HG03469 (cell line): ENCODE results near the gene RNF215.
"Not testable (repeated sequence)": the region's sequence is repeated elsewhere in the genome, so short reads cannot be mapped to it uniquely, and the experiment has no call there.

Experiments used
- ATAC-seq: cut with Tn5 transposase; IDR thresholded peaks from one replicate; pipeline ENCODE4 v1.9.1; 2021; ENCODE audit warnings: mild to moderate bottlenecking, moderate library complexity, moderate number of reproducible peaks; ENCODE audit not compliant: unreplicated experiment

Gene RNF215

DNA sequence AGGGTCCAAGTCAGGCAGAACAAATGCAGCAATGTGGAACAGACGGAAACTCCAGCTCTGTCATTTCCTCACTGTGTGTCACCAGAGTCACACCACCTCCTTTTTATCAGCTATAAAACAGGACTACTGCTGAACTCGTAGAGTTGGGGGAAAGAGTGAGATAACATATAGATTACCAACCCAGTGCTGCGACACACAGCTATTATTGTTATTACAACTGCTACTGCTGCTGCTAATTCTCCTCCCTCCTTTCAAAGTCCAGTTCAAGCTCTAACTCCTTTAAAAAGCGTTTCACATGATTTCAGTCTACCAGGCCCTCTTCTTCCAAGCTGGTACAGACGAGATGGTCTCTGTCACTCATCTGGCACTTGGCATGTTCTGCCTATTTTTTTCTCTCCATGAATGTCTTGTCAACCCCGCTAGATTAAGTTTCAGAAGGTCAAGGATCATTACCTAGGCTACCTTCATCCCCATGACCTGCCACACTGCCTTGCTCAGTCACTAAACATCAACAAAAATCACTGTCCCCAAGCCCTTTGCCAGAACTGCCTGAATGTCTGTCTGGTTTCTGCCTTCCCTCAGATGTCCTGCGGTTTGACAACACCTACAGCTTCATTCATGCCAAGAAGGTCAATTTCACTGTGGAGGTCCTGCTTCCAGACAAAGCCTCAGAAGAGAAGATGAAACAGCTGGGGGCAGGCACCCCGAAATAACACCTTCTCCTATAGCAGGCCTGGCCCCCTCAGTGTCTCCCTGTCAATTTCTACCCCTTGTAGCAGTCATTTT lies 34.7 kb upstream of the RNF215 start:
- ATAC-seq = no peak

DNA sequence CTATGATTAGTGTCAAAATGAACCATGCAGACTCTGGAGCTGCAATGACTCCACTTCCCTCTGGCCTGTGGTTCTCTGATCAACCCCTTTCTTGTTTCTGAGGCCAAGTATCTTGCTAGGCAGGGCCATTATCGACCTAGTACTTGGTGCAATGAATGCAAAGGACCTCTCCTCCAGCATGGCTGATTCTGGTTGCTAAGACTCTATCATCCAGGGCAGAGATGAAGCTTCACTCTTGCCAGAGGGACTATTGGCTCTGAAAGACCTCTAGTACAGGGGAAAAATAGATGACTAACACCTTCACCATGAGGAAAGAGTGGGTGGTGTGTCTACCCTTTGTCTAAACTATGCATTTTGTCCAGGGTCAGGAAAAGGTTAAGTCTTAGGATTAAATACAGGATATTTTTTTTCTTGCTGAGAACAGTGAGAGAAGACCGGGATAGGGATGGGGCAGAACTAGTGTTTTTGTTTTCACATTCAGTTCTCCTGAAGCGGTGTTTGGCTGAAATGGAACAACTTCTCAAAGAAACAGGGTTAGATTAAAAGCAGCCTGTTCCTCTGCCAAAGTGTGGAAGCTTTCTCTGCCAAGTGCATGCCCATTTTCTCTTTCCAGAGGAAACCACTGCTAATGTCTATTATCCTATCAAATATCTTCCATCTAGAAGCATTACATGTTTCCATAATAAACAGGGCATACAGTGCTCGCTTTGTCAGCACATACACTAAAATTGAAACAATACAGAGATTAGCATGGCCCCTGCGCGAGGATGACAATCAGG lies 33.3 kb upstream of the RNF215 start:
- ATAC-seq = no peak

DNA sequence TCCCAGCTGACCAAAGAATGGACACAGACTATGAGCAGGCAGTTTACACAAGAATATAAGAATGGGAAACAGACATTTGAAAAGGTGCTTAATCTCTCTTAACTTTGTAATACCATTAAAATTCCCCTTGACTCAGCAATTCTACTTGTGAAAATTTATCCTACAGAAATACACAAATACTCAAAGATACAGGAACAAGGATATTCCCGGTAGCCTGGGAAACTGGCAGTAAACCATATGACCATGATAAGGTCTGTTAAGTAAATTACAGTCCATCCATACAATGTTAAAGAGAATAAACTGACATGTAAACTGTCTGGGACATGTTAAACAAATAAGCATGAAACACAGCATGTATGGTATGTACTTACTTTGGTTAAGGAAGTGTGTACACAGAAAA lies 29.6 kb upstream of the RNF215 start:
- ATAC-seq = no peak

DNA sequence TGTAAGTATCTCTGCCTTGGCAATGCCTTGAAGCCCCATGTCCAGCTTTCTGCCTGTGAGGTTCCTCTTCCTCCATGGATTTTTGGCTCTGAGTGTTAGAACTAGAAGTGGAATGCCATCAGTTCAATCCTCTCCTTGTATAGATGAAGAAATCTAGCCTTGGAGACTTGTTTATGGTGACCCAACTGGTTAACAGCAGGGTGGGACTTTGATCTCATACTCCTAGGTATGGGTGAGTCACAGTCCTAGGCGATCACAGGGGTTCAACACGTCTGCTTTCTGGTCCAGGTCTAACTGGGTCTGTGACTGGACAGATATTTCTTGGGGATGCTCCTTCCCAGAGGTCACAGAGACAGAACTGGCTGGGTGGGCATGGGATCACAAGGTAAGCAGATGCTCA lies 29.2 kb upstream of the RNF215 start:
- ATAC-seq = no peak

DNA sequence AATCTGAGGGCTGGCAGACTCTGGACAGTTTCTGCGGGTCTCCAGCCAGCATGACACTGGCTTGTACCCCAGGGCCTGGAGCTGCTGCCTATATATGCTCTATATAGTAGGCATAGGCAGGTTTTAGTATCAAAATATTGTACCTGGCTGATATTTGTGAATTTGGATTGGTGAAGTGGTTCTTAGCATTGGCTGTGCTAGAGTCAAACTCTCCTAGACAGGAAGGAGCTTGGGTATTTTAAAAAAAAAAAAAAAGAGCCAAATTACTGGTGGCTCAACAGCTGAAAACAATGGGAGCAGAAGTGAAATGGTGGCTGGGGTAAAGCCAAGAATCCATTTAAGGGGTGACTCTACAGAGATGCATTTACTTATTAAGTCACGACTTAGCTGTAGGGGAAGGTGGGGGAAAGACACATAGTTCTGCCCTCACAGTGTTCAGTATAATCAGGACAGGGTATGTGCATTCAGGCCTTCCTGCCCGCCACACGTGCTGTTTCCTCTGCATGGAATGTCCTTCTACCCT lies 27.4 kb upstream of the RNF215 start:
- no peak for ATAC-seq

DNA sequence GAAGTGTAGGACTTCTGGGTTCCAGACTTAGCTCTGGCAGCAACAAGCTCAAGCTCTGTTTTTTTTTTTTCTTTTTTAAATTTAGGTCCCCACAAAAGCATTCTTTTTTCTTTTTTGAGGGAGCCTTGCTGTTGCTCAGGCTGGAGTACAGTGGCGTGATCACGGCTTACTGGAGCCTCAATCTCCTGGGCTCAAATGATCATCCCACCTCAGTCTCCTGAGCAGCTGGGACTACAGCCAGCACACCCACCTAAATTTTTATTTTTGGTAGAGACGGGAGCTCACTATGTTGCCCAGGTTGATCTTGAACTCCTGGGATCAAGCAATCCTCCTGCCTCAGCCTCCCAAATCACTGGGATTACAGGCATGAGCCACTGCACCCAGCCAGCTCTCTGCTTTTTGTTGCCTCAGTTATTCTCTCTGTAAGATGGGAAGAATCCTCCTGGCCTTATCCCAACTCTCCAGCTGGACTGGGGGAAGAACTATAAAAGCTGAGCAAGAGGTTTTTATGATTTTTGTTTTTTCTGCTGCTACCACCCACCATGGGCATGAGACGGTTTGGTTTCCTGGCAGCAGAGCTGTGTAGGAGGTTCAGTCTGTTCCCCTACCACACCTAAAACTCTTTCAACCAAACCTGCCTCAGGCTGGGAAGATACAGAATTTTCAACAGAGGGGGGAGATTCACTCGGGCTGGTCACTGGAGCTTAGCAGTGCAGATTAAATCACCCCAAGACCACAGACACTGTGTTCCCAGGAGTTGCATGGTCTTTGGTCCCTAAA lies 26.7 kb upstream of the RNF215 start:
- ATAC-seq = no peak

DNA sequence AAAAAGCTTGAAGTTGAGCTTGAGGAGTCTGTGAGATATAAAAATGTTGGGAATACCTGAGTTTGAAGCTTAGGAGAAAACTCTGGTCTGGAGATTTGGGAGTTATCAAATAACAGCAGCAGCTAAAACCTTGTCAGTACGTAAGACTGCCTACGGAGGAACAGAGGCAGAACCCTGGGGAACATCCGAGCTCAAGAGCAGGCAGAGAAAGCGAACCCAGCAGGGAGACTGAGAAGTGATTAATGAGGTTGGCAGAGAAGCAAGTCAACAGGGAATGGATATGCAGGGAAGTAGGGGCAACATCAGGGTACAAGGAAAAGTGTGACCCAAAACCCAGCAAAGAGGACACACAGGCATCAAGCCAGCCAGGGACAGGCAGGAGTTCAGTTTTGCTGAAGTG lies 25.8 kb upstream of the RNF215 start:
- ATAC-seq = no peak

DNA sequence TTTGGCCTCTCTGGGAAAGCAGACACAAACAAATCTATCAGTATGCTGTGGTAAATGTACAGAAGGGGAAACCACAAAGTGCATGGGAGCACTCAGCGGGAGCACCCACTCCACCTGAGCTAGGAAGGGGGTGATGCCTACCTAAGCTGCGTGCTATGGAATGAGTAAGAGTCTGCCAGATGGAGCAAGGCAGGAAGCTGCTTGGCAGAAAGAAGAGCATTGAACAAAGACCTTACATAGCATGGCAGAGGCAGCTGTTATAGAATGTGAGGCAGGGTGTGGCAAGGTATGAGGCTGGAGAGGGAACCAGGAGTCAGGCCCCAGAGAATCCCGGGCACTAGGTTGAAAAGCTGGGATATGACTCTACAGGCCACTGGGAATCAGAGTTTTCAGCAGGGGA lies 24.6 kb upstream of the RNF215 start:
- no peak for ATAC-seq

DNA sequence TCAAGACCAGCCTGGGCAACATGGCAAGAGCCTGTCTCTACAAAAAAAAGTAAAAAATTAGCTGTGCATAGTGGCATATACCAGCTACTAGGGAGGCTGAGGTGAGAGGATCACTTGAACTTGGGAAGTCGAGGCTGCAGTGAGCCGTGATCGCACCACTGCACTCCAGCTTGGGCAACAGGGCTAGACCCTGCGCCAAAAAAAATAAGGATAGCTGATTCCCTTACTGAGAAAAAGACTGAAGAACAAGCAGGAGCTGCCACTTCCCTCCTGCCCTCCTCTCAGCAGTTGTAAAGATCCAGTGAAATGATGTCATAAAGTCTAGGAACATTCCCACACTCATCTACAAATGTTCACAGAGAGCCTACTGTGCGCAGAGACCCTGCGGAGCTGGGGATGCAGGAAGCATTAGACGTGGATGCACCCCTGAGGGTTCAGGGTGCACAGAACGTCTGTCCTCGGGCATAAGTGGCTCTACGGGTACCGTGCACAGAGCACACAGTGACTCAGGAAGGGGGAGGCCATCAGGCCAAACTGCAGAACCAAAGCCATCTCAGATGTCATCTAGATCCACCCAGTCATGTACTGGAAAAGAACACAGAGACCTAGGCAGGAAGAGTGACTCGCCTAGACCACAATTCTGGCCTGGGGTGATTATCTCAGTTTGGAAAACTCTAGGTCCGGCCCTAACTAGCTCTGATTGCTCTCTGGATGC lies 21.3 kb upstream of the RNF215 start:
- ATAC-seq = no peak

DNA sequence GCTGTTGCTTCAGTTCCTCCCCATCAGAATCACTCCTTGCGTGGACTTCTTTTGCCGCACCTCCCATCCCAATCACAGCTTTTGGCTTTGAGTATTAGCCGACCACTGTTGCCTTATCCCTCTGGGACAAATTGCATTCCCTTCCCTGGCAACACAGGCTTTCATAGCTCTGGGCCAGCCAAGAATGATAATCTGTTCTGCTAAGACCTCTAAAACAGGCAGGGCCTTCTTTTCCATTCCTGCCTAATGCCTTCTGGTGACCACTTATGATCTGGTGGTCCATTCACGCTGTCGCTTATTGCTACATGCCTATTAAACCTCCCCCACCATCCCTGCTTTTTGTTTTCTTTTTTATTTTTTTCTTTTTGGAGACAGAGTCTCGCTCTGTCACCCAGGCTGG lies 19.2 kb upstream of the RNF215 start:
- ATAC-seq = no peak

DNA sequence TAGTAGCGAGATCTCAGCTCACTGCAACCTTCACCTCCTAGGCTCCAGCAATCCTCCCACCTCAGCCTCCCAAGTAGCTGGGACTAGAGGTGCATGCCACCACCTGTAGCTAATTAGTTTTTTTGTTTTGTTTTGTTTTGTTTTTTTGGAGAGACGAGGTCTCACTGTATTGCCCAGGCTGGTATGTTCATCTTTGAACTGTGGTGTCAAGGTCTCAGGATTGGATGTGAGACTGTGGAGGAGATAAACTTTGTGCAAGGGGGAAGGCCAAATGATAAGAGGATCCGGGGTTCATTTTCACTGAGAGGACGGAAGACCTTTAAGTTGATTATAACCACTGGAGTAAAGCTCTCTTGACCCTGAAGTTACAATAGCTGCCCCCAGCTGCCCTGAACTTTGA lies 18.5 kb upstream of the RNF215 start:
- ATAC-seq = no peak

DNA sequence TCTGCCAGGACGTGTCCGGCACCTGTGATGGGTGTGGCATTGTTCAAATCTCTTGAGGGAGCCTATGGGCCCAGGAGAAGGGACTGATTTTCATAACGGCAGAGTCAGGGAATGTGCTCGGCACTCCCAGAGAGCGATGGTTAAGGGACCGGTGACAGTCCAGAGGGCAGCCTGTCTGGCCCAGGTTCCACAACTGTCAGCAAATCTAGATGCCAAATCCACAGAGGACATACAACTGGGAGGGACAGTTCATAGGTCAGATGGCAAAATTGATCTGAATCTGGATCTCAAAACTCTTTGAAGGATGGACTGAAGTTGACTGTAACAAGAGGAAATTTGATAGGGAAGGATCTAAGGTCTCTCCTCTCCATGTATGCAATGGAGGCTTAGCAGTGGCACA lies 17.1 kb upstream of the RNF215 start:
- no peak for ATAC-seq

DNA sequence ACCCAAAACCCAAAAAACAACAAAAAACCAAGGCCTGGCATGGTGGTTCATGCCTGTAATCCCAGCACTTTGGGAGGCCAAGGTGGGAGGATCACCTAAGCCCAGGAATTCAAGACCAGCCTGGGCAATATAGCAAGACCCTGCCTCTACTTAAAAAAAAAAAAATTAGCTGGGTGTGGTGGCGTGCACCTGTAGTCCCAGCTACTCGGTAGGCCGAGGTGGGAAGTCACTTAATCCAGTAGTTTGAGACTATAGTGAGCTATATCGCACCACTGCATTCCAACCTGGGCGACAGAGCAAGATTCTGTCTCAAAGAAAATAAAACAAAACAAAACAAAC lies 15.5 kb upstream of the RNF215 start:
- ATAC-seq = not testable (repeated sequence)

DNA sequence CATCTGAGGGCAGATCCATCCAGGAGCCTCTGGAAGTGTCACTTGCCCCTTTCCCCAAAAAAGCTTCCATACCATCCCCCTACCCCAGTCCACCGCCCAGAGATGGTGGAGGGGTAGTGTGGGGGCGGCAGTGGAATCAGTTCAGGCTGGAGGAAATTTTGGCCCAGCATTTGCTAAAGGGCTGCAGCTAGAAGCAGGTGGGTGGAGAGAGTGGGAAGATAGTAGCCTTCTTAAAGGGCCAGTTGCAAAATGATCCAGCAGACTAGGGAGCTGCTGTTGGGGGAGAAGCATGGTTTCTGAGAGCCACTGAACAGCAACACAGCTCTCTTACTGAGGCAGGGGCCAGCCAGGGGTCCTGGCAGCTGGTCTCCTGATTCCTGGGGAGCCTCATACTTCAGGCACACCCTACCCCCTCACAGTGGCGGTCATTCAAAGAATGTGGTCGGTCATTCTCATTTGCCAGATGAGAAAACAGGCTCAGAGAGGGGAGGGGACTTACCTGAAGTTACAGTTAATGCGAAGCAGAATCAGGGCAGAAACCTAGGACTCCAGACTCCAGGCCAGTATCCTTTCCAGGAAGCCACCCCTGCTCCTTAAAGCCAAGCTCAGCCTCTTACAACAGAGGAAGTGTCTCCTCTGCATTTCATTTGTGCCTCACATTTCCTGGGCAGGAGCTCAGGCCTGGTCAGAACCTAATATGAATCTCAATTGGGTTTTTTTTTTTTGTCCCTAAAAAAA lies 15.0 kb upstream of the RNF215 start:
- no peak for ATAC-seq

DNA sequence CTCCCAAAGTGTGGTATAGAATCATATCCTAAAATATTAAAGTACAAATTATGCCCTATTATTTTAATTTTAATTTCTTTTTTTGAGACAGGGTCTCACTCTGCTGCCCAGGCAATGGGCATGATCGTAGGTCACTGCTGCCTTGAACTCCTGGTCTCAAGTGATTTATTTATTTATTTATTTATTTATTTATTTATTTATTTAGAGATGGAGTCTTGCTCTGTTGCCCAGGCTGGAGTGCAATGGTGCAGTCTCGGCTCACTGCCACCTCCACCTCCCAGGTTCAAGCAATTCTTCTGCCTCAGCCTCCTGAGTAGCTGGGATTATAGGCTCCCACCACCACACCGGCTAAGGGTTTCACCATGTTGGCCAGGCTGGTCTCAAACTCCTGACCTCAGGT lies 13.8 kb upstream of the RNF215 start:
- ATAC-seq = not testable (repeated sequence)

DNA sequence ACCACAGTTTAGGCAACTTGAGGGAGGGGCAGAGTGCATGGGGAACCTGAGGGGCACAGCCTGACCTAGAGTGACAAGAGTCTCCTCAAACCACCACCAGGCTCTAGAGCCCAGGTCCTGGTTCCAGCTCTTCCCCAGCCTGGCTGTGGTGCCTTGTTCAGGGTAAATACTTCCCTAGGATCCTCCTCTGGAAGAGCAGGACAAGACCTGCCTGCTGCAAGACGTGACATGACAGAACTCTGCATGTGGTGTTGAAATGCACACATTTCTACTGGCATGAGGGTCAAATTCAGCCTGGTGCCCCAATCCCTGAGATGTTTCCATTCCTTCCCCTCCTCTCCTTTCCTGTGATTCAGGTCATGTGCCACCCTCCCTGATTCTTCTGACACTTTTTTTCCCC lies 12.9 kb upstream of the RNF215 start:
- ATAC-seq = no peak

DNA sequence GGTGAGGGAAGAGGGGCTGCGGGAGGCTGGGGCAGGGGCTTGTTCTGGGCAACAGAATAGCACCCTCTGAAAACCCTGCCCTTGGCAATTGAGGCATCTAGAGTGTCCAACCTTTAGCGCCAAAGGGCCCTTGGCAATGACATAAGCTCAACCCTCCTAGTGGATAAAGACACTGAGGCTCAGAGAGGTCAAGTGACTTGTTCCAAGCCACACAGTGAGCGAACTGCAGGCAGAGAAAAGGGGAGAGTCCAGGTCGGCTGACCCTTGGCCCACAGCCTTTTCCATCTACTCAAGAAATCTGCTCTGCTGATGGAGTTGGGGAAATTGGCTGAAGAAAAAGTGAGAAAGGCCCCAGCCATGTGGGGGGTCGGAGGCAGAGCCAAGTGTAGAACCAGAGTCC lies 12.5 kb upstream of the RNF215 start:
- ATAC-seq = no peak

DNA sequence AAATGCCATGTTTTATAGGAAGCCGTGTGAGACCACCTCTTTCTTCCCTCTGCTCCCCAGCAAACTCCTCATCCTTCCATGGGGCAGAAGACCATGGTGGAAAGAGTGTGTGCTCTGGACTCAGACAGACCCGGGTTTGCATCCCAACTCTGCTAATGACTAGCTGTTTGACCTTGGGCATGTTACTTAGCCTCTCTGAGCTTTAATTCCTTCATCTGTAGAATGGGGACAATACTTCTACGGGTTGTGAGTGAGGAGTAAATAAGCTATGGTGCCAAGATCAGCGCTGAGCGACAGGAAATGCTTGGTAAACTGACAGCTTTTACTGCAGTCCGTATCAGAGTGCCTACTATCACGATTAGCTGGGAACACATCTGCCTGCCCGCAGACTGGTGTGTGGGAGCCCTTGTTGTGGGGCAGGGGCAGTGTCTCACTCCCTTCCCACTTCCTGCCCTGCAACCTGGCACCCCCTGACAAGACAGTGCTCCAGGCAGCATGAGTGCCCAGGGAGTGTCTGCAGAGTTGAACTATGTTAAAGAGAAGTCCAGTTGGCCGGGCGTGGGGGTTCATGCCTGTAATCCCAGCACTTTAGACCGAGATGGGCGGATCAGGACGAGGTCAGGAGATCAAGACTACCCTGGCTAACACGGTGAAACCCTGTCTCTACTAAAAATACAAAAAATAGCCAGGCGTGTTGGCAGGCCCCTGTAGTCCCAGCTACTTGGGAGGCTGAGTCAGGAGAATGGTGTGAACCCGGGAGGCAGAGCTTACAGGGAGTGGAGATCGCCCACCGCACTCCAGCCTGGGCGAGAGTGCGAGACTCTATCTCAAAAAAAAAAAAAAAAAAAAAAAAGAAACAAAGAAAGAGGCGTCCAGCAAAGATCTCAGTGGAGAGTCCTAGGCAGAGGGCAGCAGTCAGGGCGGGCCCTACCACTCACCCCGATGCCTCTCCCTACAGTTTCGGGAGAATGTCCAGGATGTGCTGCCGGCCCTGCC lies 11.8 kb upstream of the RNF215 start:
- no peak for ATAC-seq
